SK-N-SH treated with all-trans-retinoic acid at 6 μM for 48 hours (cell line): ENCODE results near the gene FAM184B.

Experiments
- ATAC-seq: fragments of 200-7000 bp; cut with Tn5 transposase; 3 replicates; pipeline ENCODE4 v1.9.1; 2020; ENCODE audit warnings: mild to moderate bottlenecking, moderate library complexity
- ARNTL ChIP-seq: fragments of 450-650 bp; formaldehyde crosslinking; IDR thresholded peaks from 2 replicates; pipeline ENCODE4 v1.5.0; 2020; ENCODE audit warnings: low read depth, mild to moderate bottlenecking, moderate library complexity, borderline replicate concordance
- CREB5 ChIP-seq: fragments of 250-450 bp; sonication (Bioruptor Pico); IDR thresholded peaks from 2 replicates; pipeline ENCODE4 v1.5.1; 2020; ENCODE audit warnings: low read depth, mild to moderate bottlenecking, moderate library complexity
- CSDC2 ChIP-seq: fragments of 250-450 bp; sonication (Bioruptor Pico); IDR thresholded peaks from 2 replicates; pipeline ENCODE4 v1.5.0; 2020; ENCODE audit warnings: mild to moderate bottlenecking, moderate library complexity
- CSRNP3 ChIP-seq: fragments of 250-450 bp; sonication (Bioruptor Pico); IDR thresholded peaks from 2 replicates; pipeline ENCODE4 v1.5.1; 2021; ENCODE audit warnings: mild to moderate bottlenecking, moderate library complexity
- ESRRG ChIP-seq: fragments of 250-450 bp; sonication (Bioruptor Pico); IDR thresholded peaks from 2 replicates; pipeline ENCODE4 v1.6.1; 2021; ENCODE audit warnings: mild to moderate bottlenecking
- GLIS3 ChIP-seq: fragments of 250-450 bp; sonication (Bioruptor Pico); IDR thresholded peaks from 2 replicates; pipeline ENCODE4 v1.5.0; 2020; ENCODE audit warnings: mild to moderate bottlenecking, moderate library complexity
- ISL1 ChIP-seq: fragments of 250-450 bp; sonication (Bioruptor Pico); IDR thresholded peaks from 2 replicates; pipeline ENCODE4 v2.1.2; 2022; ENCODE audit warnings: mild to moderate bottlenecking, moderate library complexity
- OSR1 ChIP-seq: fragments of 250-450 bp; sonication (Bioruptor Pico); IDR thresholded peaks from 2 replicates; pipeline ENCODE4 v1.8.0; 2022; ENCODE audit warnings: moderate library complexity, mild to moderate bottlenecking, inconsistent platforms
- PATZ1 ChIP-seq: fragments of 250-450 bp; sonication (Bioruptor Pico); IDR thresholded peaks from 2 replicates; pipeline ENCODE4 v1.8.0; 2020; ENCODE audit warnings: mild to moderate bottlenecking, moderate library complexity, borderline replicate concordance
- POU6F1 ChIP-seq: fragments of 250-450 bp; sonication (Bioruptor Pico); IDR thresholded peaks from 2 replicates; pipeline ENCODE4 v1.8.0; 2021; ENCODE audit warnings: low read depth, mild to moderate bottlenecking, moderate library complexity, borderline replicate concordance
- PPARA ChIP-seq: fragments of 250-450 bp; sonication (Bioruptor Pico); IDR thresholded peaks from 2 replicates; pipeline ENCODE4 v1.5.0; 2020; ENCODE audit warnings: mild to moderate bottlenecking, borderline replicate concordance
- RARB ChIP-seq: fragments of 250-450 bp; sonication (Bioruptor Pico); IDR thresholded peaks from 2 replicates; pipeline ENCODE4 v1.8.0; 2021; ENCODE audit warnings: mild to moderate bottlenecking, moderate library complexity
- TCF4 ChIP-seq: fragments of 250-450 bp; sonication (Bioruptor Pico); IDR thresholded peaks from 2 replicates; pipeline ENCODE4 v1.8.0; 2021; ENCODE audit warnings: mild to moderate bottlenecking, moderate library complexity, borderline replicate concordance
- TOX ChIP-seq: fragments of 250-450 bp; sonication (Bioruptor Pico); IDR thresholded peaks from 2 replicates; pipeline ENCODE4 v1.8.0; 2021; ENCODE audit warnings: mild to moderate bottlenecking, moderate library complexity, borderline replicate concordance
- TSHZ2 ChIP-seq: fragments of 250-450 bp; sonication (Bioruptor Pico); IDR thresholded peaks from 2 replicates; pipeline ENCODE4 v1.5.0; 2020; ENCODE audit warnings: mild to moderate bottlenecking, moderate library complexity
- ZC3H10 ChIP-seq: fragments of 250-450 bp; sonication (Bioruptor Pico); IDR thresholded peaks from 2 replicates; pipeline ENCODE4 v1.5.1; 2021; ENCODE audit warnings: mild to moderate bottlenecking, moderate library complexity
- ZFP3 ChIP-seq: fragments of 250-450 bp; sonication (Bioruptor Pico); IDR thresholded peaks from 2 replicates; pipeline ENCODE4 v1.5.0; 2020; ENCODE audit warnings: mild to moderate bottlenecking, moderate library complexity
- ZFP30 ChIP-seq: fragments of 450-650 bp; formaldehyde crosslinking; IDR thresholded peaks from 2 replicates; pipeline ENCODE4 v1.5.0; 2022; ENCODE audit warnings: mild to moderate bottlenecking, moderate library complexity
- ZNF565 ChIP-seq: fragments of 450-650 bp; formaldehyde crosslinking; conservative IDR thresholded peaks from 2 replicates; pipeline ENCODE4 v1.5.0; 2020; ENCODE audit warnings: low read depth, mild to moderate bottlenecking, moderate library complexity
- ZNF70 ChIP-seq: fragments of 450-650 bp; formaldehyde crosslinking; IDR thresholded peaks from 2 replicates; pipeline ENCODE4 v1.5.0; 2020; ENCODE audit warnings: mild to moderate bottlenecking, moderate library complexity
- ZNF8 ChIP-seq: fragments of 450-650 bp; formaldehyde crosslinking; IDR thresholded peaks from 2 replicates; pipeline ENCODE4 v1.5.0; 2020; ENCODE audit warnings: mild to moderate bottlenecking, moderate library complexity

FAM184B gene

GRCh38 chr4:17623451-17624001 lies 157.9 kb downstream of the FAM184B start (continued):
- no peak for TF ChIP-seq TSHZ2 (CRISPR knock-in tag)
- no peak for TF ChIP-seq GLIS3
- TF ChIP-seq POU6F1 (CRISPR knock-in tag), result no peak
- TF ChIP-seq TOX, result no peak
- TF ChIP-seq, all 23 proteins: peak for 0

- no peak for TF ChIP-seq PATZ1 (CRISPR knock-in tag)
- TF ChIP-seq ARNTL (CRISPR knock-in tag), result no peak
- no peak for TF ChIP-seq ZNF70 (CRISPR knock-in tag)
- TF ChIP-seq CSDC2 (CRISPR knock-in tag), result no peak
- no peak for TF ChIP-seq ESRRG (CRISPR knock-in tag)
- TF ChIP-seq ZNF565 (CRISPR knock-in tag), result no peak
- no peak for TF ChIP-seq ZFP30 (CRISPR knock-in tag)
- TF ChIP-seq ZNF8 (CRISPR knock-in tag), result no peak
- TF ChIP-seq TOX, result no peak
- TF ChIP-seq GLIS3, result no peak
- no peak for TF ChIP-seq OSR1 (CRISPR knock-in tag)
- TF ChIP-seq RARB, result no peak
- no peak for TF ChIP-seq PPARA (CRISPR knock-in tag)
- TF ChIP-seq ISL1 (CRISPR knock-in tag), result no peak
- TF ChIP-seq TCF4 (CRISPR knock-in tag), result no peak
- no peak for TF ChIP-seq ZC3H10
- TF ChIP-seq POU6F1 (CRISPR knock-in tag), result no peak
- no peak for ATAC-seq
Measured at GRCh38 chr4:17619416-17620105, 161.9 kb downstream of the FAM184B start.

GRCh38 chr4:17618926-17619325 lies 162.5 kb downstream of the FAM184B start:
- ATAC-seq, result no peak
- no peak for TF ChIP-seq CREB5 (CRISPR knock-in tag)
- TF ChIP-seq CSDC2 (CRISPR knock-in tag), result no peak
- no peak for TF ChIP-seq ZFP3 (CRISPR knock-in tag)
- TF ChIP-seq TSHZ2 (CRISPR knock-in tag), result no peak
- TF ChIP-seq ZFP30 (CRISPR knock-in tag), result no peak
- TF ChIP-seq CSRNP3 (CRISPR knock-in tag), result no peak
- TF ChIP-seq TOX, result no peak
